ENCODE results near the gene CSK.

DNA sequence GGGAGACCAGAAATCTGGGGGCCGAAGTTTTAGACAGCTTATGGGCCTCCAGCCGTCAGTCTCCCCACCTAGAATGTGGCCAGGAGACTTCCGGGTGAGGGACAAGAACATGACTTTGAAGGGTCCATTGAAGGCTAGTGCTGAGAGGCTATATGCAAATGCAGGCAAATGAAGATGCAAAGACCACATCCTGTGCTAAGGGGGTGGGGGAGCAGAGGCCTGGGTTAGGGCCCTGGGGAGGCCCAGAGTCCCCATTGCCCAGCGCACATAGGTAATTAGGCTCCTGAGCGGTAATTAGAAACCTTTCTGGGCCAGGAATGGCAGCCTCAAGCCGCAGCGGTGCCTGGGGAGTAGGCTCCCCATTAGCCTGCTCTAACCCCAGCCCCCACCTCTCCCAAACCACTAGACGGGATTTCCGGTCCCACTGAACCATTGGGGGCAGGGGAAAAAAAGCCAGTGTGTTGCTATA is 6.8 kb downstream of the CSK start:
- TF ChIP-seq, protein P1, sequence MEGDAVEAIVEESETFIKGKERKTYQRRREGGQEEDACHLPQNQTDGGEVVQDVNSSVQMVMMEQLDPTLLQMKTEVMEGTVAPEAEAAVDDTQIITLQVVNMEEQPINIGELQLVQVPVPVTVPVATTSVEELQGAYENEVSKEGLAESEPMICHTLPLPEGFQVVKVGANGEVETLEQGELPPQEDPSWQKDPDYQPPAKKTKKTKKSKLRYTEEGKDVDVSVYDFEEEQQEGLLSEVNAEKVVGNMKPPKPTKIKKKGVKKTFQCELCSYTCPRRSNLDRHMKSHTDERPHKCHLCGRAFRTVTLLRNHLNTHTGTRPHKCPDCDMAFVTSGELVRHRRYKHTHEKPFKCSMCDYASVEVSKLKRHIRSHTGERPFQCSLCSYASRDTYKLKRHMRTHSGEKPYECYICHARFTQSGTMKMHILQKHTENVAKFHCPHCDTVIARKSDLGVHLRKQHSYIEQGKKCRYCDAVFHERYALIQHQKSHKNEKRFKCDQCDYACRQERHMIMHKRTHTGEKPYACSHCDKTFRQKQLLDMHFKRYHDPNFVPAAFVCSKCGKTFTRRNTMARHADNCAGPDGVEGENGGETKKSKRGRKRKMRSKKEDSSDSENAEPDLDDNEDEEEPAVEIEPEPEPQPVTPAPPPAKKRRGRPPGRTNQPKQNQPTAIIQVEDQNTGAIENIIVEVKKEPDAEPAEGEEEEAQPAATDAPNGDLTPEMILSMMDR (IDR thresholded peaks at IDR 0.05; ENCODE audit: low read depth, low read length), result no peak
- no peak for TF ChIP-seq EZH2phosphoT487 (IDR thresholded peaks at IDR 0.05; ENCODE audit: low read depth)
